HG03064 (cell line): ENCODE data around the gene EGFLAM.

ENCODE experiments used
- ATAC-seq: cut with Tn5 transposase; IDR thresholded peaks from one replicate; pipeline ENCODE4 v1.9.1; 2021; ENCODE audit warnings: low read depth; ENCODE audit not compliant: unreplicated experiment

Gene EGFLAM

DNA sequence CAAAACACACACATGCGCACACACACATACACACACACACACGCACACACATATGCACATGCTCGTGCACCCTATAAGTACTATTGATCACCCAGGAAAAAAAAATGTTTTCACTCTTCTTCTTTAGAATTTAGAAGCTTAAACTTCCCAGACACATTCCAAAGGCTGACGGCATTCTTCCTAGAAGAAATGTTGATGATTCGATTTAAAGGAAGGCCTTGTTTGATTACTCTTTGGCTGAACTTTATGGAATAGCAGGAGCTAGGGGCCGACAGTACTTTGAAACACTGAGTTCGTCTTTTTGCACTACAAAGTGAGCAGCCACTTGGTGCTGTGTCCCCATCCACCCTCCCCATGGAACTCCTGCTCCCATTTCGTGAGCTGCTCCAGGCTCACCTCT, 113.2 kb downstream of the EGFLAM start:
- no peak for ATAC-seq

DNA sequence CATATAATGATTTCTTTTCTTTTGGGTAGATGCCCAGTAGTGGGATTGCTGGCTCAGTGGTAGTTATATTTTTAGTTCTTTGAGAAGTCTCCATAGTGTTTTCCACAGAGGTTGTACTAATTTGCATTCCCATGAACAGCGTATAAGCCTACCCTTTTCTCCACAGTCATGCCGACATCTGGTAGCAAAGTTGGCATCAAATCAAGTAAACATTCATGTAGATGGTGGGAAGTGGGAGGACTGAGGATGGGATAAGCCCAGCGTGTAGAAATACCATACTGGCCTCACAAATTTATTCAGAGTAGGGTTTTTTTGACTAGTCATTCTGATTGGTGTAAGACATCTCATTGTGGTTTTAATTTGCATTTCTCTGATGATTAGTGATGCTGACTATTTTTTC, 115.4 kb downstream of the EGFLAM start:
- ATAC-seq: no peak

GRCh38 chr5:38375423-38375822, 117.1 kb downstream of the EGFLAM start:
- no peak for ATAC-seq

- no peak for ATAC-seq
These were observed 118.0 kb downstream of the EGFLAM start for GRCh38 chr5:38376404-38376803.

- no peak for ATAC-seq
These were observed 120.2 kb downstream of the EGFLAM start for GRCh38 chr5:38378579-38378978.

- ATAC-seq: no peak
These were observed 121.1 kb downstream of the EGFLAM start for GRCh38 chr5:38379350-38379937.

DNA sequence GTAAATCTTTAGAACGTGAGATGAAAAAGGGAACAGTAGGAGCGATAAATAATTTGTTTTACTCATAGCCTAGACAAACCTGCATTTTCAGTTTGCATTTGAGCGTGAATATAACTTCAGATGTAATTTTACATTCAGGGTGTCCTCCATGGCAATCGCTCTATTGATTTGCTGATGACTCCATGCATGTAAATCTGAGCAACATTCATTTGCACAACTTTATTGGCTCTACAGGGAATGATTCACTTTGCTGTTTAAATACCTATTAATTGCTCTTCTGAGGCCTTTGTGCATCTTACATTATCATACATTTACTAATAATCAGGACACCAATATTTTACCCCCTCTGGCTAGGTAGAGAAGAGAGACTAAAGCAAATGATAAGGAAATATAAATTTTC, 122.2 kb downstream of the EGFLAM start:
- ATAC-seq: no peak

- ATAC-seq: no peak
These were observed 123.0 kb downstream of the EGFLAM start for GRCh38 chr5:38381361-38381760.

- ATAC-seq: peak; percentile 90
These were observed 124.5 kb downstream of the EGFLAM start for GRCh38 chr5:38382898-38383297.

DNA sequence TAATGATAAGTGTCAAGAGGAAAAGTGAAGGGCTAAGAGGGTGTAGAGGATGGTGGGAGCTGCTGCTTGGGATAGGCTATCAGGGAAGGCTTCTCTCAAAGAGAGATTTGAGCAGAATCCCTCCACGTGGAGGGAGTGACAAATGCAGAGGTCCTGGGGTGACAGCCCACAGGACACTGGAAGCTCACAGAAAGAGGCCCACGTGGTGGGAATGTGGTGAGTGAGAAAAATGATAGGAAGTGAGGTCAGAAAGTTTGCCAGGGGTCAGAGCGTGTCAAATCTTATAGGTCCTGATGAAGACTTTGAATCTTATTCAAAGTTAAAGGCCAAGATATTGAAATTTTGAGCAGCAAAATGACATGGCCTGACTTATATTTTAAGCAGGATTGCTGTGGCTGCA, 125.3 kb downstream of the EGFLAM start:
- no peak for ATAC-seq

GRCh38 chr5:38384396-38384795, 126.0 kb downstream of the EGFLAM start:
- no peak for ATAC-seq

- ATAC-seq: no peak
These were observed 128.8 kb downstream of the EGFLAM start for GRCh38 chr5:38387161-38387560.

GRCh38 chr5:38393636-38394035, 135.3 kb downstream of the EGFLAM start:
- no peak for ATAC-seq

DNA sequence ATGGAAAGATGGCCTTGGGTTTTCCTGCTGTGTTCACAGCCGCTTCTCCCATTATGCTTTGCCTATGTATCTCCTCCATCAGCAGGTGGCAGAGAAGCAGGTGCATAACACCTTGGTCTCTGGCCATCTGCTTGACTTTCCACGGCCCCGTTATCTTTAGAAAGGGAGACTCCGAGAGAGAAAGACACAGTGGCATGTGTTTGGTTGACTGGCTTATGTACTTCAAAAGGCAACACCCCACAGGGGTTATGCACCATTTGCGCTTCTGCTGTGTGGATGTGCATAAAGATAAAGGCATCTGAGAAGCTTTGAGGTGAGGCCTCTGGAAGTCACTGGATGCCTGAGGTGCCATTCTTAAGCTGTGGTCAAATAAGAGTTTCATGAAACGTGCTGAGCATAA, 138.4 kb downstream of the EGFLAM start:
- no peak for ATAC-seq

DNA sequence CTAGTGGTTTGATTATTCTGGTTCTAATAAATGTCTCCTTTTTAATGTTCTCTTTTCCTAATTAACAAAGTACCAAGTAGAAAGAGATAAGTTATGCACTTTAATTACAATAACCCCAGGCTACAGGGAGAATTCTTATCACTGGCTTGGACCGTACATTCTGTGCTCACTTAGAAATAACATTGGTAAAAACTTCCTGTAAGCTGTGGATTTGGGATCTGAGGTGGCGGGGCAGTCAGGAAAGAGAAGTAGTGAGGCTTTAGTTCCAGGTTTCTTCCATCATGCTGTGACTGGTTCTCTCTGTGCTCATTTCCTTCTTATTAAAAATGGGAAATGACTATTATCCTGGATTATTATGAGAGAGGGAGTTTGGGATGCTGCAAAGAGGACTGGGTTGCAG, 142.0 kb downstream of the EGFLAM start:
- no peak for ATAC-seq

- ATAC-seq: no peak
These were observed 142.8 kb downstream of the EGFLAM start for GRCh38 chr5:38401145-38401544.

GRCh38 chr5:38403406-38403805, 145.0 kb downstream of the EGFLAM start:
- no peak for ATAC-seq

GRCh38 chr5:38403877-38404635, 145.7 kb downstream of the EGFLAM start:
- ATAC-seq: no peak

- no peak for ATAC-seq
These were observed 146.4 kb downstream of the EGFLAM start for GRCh38 chr5:38404667-38405276.

- no peak for ATAC-seq
These were observed 150.3 kb downstream of the EGFLAM start for GRCh38 chr5:38408446-38409198.

GRCh38 chr5:38410304-38410990, 152.1 kb downstream of the EGFLAM start:
- no peak for ATAC-seq
